Skeletal muscle cell (primary cell): ENCODE results near the gene CDCA5.

ENCODE experiments used
- DNase-seq: peaks from one replicate; pipeline ENCODE4 v3.0.0-alpha.2; 2010; ENCODE audit warnings: low read depth
- H3K4me3 ChIP-seq: 2 replicates; pipeline ENCODE4 v1.5.1; 2011; ENCODE audit warnings: low read depth, mild to moderate bottlenecking, control low read depth, low read length, moderate library complexity

CDCA5 gene

GRCh38 chr11:65057526-65057925 lies 26.3 kb downstream of the CDCA5 start:
- no peak overlapping the region for H3K4me3 ChIP-seq
- DNase-seq, result no peak

DNA sequence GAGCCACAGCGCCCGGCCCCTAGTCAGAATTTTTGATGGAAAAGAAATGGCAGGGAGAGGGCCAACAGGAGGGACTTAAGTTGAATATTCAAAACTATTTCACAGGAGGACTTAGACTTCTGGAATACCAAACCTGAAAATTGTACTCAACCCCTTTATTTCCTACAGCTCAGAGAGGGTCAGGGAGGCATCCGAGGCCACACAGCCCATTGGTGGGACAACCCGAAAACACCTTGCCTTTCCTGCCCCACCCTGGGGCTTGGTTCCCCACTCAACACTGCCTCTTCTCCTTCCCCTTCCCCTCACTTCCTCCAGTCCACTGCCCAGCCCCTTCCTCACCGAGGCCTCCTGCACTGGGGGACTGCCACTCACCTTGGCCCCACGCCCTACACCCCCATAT lies 26.8 kb downstream of the CDCA5 start:
- DNase-seq, result no peak
- no peak overlapping the region for H3K4me3 ChIP-seq

- no peak overlapping the region for H3K4me3 ChIP-seq
- DNase-seq, result no peak
Observed at GRCh38 chr11:65055538-65055937, 28.3 kb downstream of the CDCA5 start.

- no peak for DNase-seq
- H3K4me3 ChIP-seq, result no peak overlapping the region
Observed at GRCh38 chr11:65053827-65054508, 29.9 kb downstream of the CDCA5 start.

GRCh38 chr11:65051398-65051858 lies 32.4 kb downstream of the CDCA5 start:
- DNase-seq, result no peak
- no peak overlapping the region for H3K4me3 ChIP-seq

DNA sequence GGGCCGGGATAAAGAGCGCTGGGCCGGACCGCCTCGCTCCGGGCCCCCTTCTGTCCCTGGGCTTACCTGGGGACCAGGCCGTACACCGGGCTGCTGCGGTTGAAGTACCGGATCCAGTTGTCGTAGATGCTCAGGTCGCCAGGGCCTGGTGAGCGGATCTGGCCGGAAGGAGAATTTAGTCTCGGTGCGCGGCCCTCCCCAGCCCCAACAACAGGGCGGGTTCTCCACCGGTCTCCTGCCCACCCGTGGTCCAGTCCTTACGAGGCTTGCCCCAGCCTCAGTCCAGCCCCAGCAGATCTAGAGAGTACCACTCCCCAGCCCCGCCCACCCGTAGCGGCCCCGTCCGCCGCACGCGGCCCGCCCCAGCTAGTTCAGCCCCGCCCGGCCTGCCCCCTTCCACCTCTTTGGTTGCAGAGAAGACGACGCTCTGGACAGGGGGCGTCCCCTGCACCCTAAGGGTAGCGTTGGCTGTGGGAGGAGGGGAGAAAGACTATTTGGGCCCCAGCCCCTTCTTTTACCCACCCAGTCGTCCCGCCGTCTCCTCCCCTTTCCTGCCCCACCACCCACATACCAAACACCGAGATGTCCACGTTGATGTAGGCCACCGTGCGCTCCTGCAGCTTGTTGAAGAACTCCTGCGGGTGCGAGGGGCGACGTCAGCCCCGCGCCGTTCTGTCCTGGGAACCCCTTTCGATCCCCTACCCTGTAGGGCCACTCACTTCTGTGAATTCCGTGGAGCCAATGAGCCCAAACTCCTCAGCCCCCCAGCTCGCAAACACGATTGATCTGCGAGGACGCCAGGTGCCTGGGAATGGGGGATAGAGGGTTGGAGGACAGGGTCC lies 36.0 kb downstream of the CDCA5 start:
- no peak for DNase-seq
- peak overlapping the region; percentile 45 for H3K4me3 ChIP-seq

- no peak overlapping the region for H3K4me3 ChIP-seq
- no peak for DNase-seq
Observed at GRCh38 chr11:65045728-65046127, 38.1 kb downstream of the CDCA5 start.

GRCh38 chr11:65045061-65045460 lies 38.8 kb downstream of the CDCA5 start:
- no peak overlapping the region for H3K4me3 ChIP-seq
- no peak for DNase-seq

GRCh38 chr11:65043881-65044501 lies 39.8 kb downstream of the CDCA5 start:
- H3K4me3 ChIP-seq, result no peak overlapping the region
- no peak for DNase-seq

GRCh38 chr11:65042891-65043290 lies 40.9 kb downstream of the CDCA5 start:
- no peak for DNase-seq
- no peak overlapping the region for H3K4me3 ChIP-seq

- H3K4me3 ChIP-seq, result peak within 1 kb of the TSS; percentile 71
- peak; percentile 80 for DNase-seq
Observed at GRCh38 chr11:65040847-65041622, 42.8 kb downstream of the CDCA5 start, which contains the start of gene SAC3D1. TSS of gene SAC3D1 (plus strand) at chr11:65041210. CDS start at chr11:65041293, 83 bp downstream.

GRCh38 chr11:65040520-65040846 lies 43.4 kb downstream of the CDCA5 start:
- peak overlapping the region; percentile 71 for H3K4me3 ChIP-seq
- no peak for DNase-seq

- H3K4me3 ChIP-seq, result no peak overlapping the region
- DNase-seq, result no peak
Observed at GRCh38 chr11:65036931-65037330, 46.9 kb downstream of the CDCA5 start.

DNA sequence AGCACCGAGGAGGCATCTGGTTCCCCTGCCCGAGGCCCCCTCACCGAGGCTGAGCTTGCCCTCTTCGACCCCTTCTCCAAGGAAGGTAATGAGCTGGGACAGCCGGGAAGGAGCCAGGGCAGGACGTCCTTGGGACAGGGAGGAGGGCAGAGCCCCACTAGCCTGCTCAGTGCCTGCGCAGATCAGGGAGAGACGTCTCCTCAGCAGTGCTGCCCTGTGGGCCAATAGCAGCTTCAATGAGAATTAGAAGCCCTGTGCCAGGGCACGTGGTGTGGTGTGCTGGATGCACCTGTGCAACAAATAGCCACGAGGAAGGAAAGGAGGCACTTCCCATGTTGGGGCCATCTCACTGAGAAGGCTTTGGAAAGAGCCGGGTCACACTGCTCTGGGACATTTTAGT lies 48.3 kb downstream of the CDCA5 start:
- H3K4me3 ChIP-seq, result no peak overlapping the region
- DNase-seq, result no peak

GRCh38 chr11:65034423-65034822 lies 49.4 kb downstream of the CDCA5 start:
- no peak overlapping the region for H3K4me3 ChIP-seq
- DNase-seq, result no peak

GRCh38 chr11:65032216-65032615 lies 51.6 kb downstream of the CDCA5 start:
- no peak for DNase-seq
- H3K4me3 ChIP-seq, result no peak overlapping the region
